GM19239 (cell line): ENCODE results near the gene SLIT3.
"Not testable (repeated sequence)": the region's sequence is repeated elsewhere in the genome, so short reads cannot be mapped to it uniquely, and the experiment has no call there.

Source experiments
- DNase-seq: peaks from one replicate; pipeline ENCODE4 v3.0.0; 2011; ENCODE audit warnings: low spot score; ENCODE audit not compliant: insufficient read length
- FAIRE-seq: peaks from 2 replicates; lab custom pipeline; 2011; peaks lifted over from hg19 to GRCh38; lab: Jason Lieb, UNC

SLIT3 gene

DNA sequence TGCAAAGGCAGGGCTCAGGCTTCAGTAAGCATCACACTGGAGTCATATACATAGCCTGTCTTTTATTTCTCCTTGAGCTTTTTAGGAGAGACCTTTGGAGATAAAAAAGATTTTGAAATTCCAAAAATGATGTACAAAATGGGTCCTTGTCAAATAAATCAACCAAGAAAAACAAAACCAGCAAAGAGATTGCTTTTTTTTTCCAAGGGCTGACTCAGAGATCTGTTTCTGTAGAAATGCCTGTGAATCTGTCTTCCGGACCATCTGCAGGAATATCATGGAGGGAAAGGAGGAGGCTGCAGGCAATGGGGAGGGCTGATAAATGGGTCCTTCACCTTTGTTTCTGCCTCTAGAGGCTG lies 77.4 kb downstream of the SLIT3 start:
- no peak for DNase-seq
- FAIRE-seq, result no peak

GRCh38 chr5:169222934-169223594 lies 77.9 kb downstream of the SLIT3 start:
- no peak for FAIRE-seq
- no peak for DNase-seq

DNA sequence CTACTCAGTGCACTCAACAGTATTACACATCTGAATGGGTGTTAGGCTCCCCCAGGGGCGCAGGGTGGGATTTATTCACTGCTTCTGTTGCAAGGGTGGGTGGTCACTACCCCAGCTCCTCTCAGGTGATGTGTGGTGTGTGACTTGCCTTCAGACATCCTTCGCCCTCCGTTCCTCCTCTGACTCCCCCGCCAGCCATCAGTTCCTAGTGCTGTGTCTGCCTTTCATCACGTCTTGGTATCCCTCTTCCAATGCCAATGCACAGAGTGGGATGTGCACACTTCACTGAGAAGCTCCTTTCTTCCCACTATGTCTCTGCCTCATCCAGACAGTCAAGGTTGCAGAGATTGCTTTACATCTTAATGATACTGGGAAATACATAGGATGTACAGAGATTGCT lies 79.4 kb downstream of the SLIT3 start:
- no peak for DNase-seq
- no peak for FAIRE-seq

- DNase-seq, result no peak
- FAIRE-seq, result no peak
Measured at GRCh38 chr5:169219961-169220360, 81.0 kb downstream of the SLIT3 start.

GRCh38 chr5:169219351-169219750 lies 81.6 kb downstream of the SLIT3 start:
- FAIRE-seq (no peak), DNase-seq (no peak)

DNA sequence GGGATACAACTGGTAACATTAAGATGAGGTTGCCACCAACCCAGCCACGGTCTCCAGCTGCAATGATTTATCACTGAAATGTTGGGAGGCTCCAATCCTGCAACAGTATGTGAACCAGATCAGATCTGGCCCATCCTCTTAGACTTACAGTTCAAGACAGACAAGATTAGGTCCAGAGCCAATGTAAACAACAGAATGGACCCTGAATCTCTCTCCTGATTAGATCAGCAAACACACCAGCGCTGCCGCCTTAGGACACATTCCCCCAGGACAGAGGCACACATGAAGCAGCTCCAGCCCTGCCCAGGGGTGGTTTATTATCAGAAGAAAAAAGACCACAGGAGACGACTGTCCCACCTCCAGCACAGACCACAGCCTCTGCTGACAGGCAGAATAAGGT lies 82.1 kb downstream of the SLIT3 start:
- DNase-seq (no peak), FAIRE-seq (no peak)

GRCh38 chr5:169218176-169218575 lies 82.8 kb downstream of the SLIT3 start:
- FAIRE-seq, result no peak
- no peak for DNase-seq

DNA sequence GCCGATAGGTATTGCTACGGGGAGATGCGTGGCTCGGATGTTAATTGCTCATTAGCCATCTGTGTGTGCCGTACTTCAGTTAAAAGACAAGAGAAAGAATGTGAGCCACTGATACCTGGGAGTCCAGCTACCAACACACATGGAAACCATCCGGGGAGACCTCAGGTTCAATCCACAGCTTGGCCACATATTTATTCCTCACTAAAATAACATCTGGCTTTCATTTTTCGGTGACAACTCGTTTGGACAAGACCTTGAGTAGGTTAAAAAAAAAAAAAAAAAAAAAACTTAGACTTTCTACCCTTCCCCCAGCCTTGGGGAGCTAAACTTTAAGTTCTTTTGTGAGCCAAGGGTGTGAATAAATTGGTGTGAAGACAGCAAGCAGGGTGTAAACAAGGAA lies 84.1 kb downstream of the SLIT3 start:
- FAIRE-seq (no peak), DNase-seq (no peak)

- DNase-seq, result no peak
- no peak for FAIRE-seq
Measured at GRCh38 chr5:169213479-169213878, 87.5 kb downstream of the SLIT3 start.

- not testable (repeated sequence) for DNase-seq, FAIRE-seq
Measured at GRCh38 chr5:169211761-169212160, 89.2 kb downstream of the SLIT3 start.

DNA sequence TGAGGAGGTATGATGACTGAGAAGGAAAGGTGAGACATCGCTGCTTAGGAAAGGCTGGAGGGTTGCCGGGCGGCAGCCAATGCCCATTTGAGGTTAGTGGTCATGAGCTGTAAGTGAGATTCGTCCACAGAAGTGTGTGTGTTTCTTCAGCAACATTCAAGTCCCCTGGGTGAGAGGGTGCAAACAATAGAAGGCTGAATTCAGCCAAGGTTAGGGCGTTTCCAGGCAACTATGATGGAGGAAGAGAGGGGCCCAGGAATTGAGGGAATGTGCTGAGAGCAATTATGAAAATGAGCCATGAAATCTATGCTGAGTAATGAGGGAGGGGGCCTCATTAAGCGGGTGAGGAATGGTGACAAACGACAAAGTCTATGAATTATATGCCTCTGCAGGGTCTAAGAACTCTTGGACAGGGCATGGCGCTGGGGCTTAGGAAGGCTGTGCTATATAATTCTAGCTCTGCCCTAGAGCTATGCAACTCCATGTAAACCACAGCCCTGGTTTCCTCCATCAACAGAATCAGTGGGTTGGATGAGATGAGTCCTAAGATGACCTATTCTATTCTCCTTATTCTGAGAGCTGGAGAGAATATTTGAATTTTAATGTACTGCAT lies 96.0 kb downstream of the SLIT3 start:
- no peak for FAIRE-seq
- no peak for DNase-seq

DNA sequence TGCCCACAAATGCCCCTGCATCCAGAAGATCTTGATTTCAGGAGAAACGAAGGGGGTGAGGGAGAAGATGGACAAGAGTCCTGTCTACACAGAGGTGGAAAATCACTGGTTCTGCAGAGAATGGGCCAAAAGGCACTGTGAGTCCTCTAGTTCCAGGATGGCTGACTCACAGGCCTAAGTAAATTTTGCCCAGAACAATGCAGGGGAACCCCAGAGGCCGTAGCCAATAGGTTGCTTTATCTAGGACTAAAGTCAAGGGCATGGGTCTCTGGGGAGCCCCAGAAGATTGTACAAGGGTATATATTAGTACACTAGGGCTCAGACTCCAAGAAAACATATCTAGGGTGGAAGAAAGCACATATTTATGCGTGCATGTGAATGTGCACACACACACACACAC lies 98.0 kb downstream of the SLIT3 start:
- FAIRE-seq, result no peak
- DNase-seq, result no peak

DNA sequence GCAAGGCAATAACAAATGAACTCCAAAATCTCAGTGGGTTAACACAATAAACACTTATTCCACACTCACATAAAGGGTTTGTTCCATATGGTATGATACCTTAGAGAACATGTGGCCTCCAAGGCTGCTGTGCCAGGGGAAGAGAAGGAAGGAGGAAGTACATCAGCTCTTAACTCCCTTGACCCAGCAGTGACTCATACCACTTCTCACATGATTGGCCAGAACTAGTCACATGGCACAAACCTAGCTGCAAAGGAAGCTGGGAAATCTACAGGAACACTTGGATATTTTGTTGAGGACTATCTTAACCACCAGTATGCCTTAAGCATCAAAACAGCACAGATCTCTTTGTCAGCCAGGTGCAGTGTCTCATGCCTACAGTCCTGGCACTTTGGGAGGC lies 99.3 kb downstream of the SLIT3 start:
- no peak for FAIRE-seq
- DNase-seq, result no peak

DNA sequence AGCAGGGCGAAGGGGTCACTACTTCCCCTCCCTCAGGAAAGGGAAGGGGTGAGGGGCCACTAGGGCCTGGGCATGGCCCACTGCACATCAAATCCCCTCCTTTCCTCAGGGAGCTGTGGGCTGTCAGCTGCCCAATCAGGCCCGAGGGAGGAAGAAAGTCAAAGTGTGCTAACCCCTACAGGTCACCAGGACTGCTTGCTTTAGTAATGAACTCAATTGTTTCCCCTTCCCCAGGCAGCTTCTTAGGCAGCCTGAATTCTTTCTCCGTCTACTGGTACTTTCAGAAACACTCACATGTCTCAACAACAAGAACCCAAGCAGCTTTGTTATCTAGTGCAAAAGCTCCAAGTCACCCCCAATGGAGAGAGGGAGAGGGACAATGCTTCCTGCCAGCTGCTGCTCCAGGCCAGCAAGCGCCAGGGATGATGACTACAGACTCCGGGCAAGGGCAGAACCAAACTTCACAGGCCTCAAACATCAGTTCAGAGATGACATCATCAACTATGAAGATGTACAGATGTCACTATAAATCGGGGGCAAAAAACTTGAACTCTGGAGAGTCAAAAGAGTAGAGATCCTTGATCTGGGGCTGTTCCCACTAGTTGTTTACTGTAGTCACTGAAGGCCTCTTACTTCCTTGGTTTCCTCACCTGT lies 100.7 kb downstream of the SLIT3 start:
- FAIRE-seq (no peak), DNase-seq (no peak)

DNA sequence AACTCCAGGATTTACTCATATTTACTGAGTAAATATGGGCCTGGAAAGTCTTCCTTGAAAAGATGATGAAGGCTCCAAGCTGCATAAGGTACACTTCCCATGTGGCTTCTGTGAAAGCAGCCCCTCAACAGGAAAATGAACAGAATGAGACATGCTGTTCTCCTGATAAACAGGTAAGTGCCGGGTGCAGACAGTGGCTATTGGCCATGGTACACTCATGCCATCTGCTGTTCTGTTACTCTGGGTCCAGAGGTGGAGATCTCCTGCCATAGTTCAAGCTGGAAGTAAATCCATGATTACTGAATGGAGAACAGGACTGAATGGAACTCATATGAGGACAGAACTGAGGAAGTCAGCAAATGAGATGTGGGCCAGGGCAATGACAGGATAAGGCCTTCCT lies 103.6 kb downstream of the SLIT3 start:
- no peak for FAIRE-seq
- no peak for DNase-seq

- FAIRE-seq, result no peak
- no peak for DNase-seq
Measured at GRCh38 chr5:169196059-169196458, 104.9 kb downstream of the SLIT3 start.

DNA sequence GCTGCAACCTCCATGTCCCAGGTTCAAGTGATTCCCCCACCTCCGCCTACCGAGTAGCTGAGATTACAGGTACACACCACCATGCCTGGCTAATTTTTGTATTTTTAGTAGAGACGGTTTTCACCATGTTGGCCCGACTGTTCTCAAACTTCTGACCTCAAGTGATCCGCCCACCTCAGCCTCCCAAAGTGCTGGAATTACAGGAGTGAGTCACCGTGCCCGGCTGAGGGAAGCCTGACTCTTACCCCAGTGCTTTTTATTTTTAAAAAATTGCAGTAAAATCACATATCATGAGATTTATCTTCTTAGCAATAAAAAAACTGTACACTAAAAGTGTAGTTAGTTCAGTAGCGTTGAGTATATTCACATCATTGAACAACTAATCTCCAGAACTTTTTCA lies 105.3 kb downstream of the SLIT3 start:
- FAIRE-seq, result no peak
- DNase-seq, result no peak

DNA sequence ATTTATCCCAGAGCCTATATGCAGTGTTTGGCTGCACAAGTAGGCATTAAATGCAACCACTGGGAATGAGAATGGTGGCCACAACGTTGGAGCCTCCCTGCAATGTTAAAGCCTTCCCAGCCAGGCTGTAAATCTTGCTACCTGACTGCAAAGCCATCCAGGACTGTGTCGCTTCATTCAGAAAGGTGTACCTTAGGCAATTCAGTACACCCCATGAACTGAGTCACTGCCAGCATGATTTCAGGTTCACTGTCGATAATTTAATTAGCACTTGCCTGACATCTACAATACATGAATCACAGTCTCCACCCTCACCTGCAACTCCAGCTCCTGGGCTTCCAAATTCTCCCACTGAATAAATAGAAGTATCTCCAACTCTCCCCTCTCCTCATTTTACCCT lies 108.4 kb downstream of the SLIT3 start:
- DNase-seq (no peak), FAIRE-seq (no peak)

GRCh38 chr5:169190849-169191248 lies 110.1 kb downstream of the SLIT3 start:
- FAIRE-seq (no peak), DNase-seq (no peak)

DNA sequence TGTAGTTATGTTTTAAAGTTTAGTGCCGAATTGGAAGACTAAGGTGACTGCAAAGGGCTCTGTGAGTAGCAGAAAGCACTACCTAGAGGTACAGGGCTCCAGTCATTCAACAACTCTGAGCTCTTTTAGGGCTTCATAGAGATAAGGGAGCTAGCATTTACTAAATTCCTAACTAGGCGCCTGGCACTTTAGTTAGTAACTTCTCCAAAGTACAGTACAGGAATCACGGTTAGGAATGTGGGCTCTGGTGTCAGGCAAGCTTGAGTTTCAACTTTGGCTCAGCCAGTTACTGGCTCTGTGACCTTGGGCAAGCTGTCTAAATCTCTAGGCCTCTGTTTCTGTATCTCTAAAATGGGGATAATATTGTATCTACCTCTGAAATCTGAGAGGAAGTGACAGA lies 115.3 kb downstream of the SLIT3 start:
- no peak for FAIRE-seq

GRCh38 chr5:169183576-169183975 lies 117.4 kb downstream of the SLIT3 start:
- FAIRE-seq, result no peak
- no peak for DNase-seq

More for the DNA sequence above, 115.3 kb downstream of the SLIT3 start:
- no peak for DNase-seq

GRCh38 chr5:169182797-169183196 lies 118.1 kb downstream of the SLIT3 start:
- DNase-seq (no peak), FAIRE-seq (no peak)
